GM21723 (cell line): Measurements from ENCODE around the gene MED22.

Experiments used
- ATAC-seq: cut with Tn5 transposase; IDR thresholded peaks from one replicate; pipeline ENCODE4 v1.9.1; 2021; ENCODE audit warnings: mild to moderate bottlenecking, moderate library complexity; ENCODE audit not compliant: unreplicated experiment

Gene MED22

GRCh38 chr9:133356391-133357091, 8.6 kb upstream of the MED22 start, which contains the start of the genes SURF1 and SURF2:
Gene SURF1 (minus strand): TSS chr9:133356487. CDS start chr9:133356453, 34 bp downstream.
Gene SURF2 (plus strand): TSS chr9:133356550. CDS start chr9:133356593, 43 bp downstream.
- peak; percentile 50 for ATAC-seq

GRCh38 chr9:133355881-133356357, 8.0 kb upstream of the MED22 start:
- peak; percentile 20 for ATAC-seq

- ATAC-seq = no peak
Measured at GRCh38 chr9:133354766-133355165, 6.8 kb upstream of the MED22 start.

- ATAC-seq = no peak
Measured at GRCh38 chr9:133353548-133353947, 5.6 kb upstream of the MED22 start.

DNA sequence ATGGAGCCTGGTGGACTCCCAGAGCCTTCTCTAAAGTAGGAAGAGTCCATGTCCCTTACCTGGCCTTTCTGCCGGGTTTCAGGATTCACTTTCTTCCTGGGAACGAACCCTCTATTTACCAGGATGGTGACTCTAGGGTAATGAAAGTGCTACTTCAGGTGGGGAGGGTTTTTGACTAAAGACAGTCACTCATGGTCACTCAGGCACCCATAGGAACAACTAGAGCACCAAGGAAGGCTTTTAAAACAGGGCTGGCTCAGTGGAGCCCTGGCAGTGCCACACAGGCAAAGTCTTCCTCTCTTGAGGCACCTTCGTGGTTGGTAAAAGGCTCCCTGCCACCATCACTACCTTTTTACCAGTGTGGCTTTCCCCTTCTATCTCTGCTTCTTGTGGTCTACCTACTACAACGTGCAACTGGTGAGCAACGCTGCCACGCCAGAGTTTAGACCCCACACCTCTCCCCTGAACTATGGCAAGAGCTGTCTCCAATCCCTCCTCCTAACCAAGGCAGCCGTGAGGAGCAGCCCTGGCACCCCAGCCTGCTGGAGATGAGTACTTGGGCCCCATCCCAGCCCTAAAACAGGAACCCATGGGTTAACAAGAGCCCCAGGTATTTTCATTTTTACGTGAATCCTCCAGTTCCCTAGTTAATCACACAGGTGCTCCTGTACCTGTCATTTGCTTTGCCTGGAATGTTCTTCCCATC, 4.9 kb upstream of the MED22 start:
- ATAC-seq = no peak

DNA sequence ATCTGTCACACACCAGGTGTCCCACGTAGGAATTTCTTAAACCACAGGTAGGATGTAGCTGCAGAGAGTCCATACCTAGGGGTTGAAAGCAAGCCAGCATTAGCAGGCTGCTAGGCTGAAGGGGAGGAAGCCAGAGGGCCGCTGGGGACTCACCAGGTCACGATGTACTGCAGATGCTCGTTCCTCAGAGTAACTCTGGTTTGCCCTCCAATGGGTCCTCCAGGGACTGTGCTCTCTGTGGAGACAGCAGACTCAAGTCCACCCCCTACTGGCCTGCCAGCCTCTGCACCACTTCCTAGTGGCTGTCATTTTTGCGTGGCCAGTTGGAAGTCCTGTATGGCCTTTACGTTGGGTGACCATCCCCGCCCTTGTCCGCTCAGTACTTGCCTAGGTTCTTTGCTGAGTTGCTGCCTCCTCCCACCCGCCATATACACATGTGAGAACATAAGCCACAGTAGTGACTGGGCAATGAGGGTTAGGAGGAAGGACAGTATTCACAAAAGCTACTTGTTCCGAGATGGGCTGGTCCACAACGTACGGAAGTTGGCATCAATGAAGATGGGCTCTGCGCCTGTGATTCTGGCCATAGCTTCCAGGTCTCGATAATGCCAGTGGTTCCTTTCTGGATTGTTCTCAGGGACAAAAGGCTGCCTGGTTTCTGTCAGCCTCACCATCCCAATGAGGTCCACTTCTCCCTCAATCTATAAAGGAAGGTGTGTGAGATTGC, 4.1 kb upstream of the MED22 start:
- no peak for ATAC-seq

- ATAC-seq = no peak
Measured at GRCh38 chr9:133351526-133351907, 3.6 kb upstream of the MED22 start.

DNA sequence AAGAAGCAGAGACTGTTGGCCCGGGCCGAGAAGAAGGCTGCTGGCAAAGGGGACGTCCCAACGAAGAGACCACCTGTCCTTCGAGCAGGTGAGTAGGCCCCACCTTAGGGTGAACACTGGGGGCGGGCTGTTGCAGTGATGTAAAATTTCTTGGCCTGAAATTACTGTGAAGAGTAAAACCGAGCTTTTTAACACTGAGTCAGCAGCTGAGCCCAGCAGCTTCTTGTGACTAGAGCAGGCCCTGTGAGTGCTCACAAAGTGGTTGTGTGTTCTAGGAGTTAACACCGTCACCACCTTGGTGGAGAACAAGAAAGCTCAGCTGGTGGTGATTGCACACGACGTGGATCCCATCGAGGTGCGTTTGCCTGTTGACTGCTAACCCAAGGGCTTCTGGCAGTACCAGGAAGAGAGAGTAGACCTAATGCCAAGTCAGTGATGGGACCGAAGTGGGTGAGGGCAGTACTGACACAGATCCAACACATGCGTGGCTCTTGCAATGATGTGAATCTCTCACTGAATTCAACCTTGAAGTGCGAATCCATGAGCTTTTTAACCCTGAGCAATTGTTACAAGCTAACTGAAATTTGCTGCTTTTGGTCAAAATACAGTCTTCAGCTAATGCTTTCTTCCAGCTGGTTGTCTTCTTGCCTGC, 2.2 kb upstream of the MED22 start:
- ATAC-seq = no peak

GRCh38 chr9:133348718-133349573, 1.0 kb upstream of the MED22 start:
- no peak for ATAC-seq

DNA sequence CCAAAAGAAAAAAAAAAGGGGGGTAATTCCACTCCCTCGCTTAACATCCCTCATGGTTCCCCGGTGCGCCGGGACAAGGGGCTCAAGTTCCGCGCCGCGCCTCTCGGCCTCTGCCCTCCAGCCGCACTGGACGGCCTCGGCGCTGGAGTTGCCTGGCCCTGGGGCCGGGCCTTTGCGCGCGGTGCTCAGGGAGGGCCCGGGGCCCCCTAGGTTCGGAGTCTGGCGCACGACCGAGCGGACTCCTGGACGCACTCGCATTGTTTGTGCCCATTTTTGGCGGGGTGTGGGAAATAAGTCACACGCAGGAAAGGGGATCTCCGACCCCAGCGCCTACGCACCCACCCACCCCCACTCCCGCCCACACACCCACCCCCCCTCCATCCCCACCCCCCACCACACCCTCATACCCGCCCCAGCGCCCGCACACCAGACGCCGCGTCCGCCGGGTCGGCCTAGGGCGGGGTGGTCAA, 381 bp downstream of the MED22 start:
- peak; percentile 28 for ATAC-seq

- no peak for ATAC-seq
Measured at GRCh38 chr9:133346021-133346785, 1.7 kb downstream of the MED22 start.

DNA sequence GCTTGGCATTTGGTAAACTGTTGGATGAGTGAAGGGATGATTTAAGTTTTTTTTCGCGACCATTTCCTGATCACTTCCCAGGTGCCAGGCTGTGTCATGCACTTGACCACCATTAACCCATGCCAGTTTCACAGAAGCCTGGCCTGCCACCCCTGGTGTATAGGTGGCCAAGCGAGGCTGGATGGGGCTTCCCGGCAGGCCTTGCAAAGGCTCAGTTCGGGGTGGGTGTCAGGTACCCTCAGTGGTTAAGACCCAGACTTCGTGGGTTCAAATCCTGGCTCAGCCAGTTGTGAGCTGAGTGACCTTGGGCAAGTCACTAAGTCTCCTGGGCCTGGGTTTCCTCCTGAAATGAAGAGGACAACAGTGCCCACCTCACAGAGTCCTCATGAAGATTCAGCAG, 2.3 kb downstream of the MED22 start:
- ATAC-seq = no peak

DNA sequence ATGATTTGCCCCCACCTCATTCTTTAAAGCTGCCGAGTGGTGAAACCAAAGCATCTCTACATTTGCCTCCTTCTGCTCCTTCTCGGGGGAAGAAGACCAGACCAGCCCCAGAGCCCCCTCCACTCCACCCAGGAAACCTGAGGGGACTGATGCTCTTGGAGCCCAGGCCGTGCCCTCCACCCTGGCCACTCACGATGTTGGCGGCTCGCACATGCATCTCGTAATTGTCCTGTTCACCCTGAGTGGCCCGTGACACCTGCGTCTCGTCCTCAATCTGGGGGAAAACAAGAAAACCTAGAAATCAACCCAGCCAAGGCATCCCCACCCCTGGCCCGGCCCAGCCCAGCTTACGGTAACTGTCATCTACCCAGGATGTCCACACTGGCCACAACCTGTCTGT, 3.0 kb downstream of the MED22 start:
- no peak for ATAC-seq

GRCh38 chr9:133344071-133344470, 3.9 kb downstream of the MED22 start:
- no peak for ATAC-seq

GRCh38 chr9:133342570-133342969, 5.4 kb downstream of the MED22 start:
- no peak for ATAC-seq

- ATAC-seq = no peak
Measured at GRCh38 chr9:133342069-133342406, 5.9 kb downstream of the MED22 start.

DNA sequence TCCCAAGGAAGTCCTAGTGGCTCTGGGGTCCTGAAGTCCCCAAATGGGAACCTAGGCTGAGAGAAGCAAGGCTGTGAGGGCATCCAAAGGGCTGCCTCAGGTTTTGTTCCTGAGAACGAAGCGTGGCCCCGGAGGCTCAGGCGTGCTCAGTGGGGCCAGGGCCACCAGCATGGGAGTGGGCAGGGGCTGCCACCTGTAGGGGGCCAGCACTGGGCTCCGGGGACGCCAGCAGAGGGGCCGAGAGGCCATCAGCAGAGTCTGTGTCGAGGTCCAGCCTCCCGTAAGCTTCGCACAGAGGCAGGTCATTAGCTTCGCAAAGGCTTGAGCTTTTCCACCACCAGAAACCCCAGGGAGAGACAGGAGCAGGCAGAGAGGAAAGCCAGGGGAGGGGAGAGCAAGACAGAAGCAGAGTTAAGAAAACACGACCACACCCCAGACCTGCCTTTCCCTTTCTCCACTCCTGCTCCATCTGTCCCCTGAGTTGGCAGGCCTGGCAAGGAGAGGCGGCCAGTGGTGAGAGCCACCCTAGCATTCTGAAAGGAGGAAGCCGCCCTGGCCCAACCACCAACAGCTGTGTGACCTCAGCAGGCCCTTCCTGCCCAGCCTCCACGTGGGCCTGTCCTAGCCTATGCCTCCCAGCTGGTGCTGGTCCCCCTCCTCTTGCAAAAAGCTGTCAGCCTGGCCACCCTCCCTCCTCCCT, 6.4 kb downstream of the MED22 start:
- no peak for ATAC-seq

DNA sequence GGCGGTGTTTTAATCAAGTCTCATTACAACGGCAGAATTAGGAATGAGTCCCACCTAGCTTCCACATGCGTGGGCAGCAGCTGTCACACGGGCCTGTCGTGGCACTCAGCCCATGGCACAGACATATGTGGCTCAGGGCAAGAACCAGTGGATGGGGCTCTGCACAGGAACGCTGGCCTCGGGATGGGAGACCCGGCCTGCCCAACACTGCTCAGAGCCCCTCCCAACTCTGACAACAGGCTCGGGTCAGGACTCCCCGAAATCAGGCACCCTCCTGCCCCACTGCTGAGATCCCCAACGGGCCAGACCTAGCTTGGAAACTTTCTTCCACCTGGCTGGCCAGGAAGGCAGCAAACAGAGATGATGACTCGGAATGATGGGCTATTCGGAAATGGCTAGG, 7.0 kb downstream of the MED22 start:
- no peak for ATAC-seq

- ATAC-seq = no peak
Measured at GRCh38 chr9:133340256-133340655, 7.7 kb downstream of the MED22 start.
